GM19099 (cell line): ENCODE results near the gene TGFBR1.

Experiments used
- POLR2A ChIP-seq: IDR thresholded peaks from 3 replicates; pipeline ENCODE4 v1.6.1; 2011; ENCODE audit warnings: low read depth; ENCODE audit not compliant: insufficient read length; ENCODE audit errors: extremely low read depth

Gene TGFBR1

GRCh38 chr9:99177576-99178366, 72.9 kb downstream of the TGFBR1 start:
- no peak for TF ChIP-seq POLR2A

DNA sequence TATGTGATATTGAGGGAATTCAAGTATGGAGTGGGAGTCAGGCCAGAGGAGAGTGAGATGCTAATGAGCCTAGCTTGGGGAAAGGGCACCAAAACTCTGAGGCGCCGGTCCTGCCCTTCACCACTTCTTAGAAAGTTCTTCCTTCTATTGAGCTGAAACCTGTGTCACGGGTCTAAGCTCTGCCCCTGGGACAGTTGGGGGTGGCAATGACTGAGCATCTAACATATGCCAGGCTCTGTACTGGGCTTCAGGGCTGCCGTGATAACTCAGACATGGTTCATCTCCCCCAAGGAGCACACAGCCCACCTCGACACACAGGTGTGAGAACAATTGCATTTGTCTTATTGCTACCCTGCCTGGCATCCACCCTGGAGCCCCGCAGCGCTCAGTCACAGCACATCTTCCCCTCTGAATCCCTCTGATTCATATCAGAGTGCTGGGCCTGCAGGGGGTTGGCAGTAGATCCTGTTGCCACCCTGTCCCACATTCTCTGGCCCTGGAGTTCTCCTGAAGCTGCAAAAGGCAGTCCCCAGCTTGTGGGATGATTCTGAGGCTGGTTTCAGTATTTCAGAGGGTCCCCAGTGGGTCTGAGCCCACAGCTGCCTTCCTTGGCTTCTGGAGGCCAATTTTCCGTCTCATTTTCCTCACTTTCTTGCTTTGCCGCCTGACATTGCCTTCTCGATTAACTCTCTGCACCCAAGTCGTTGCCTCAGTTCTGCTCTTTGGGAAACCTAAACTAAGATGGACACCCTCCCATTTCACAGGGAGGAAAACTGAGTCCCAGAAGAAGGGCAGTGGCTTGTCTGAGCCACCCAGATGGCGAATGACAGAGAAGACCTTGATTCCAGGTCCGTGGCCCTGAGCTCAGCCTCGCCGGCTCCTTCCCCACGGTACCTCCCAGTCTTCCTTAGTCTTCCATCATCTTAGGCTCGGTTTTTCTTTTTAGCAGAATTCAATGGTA, 74.3 kb downstream of the TGFBR1 start:
- TF ChIP-seq POLR2A: no peak

DNA sequence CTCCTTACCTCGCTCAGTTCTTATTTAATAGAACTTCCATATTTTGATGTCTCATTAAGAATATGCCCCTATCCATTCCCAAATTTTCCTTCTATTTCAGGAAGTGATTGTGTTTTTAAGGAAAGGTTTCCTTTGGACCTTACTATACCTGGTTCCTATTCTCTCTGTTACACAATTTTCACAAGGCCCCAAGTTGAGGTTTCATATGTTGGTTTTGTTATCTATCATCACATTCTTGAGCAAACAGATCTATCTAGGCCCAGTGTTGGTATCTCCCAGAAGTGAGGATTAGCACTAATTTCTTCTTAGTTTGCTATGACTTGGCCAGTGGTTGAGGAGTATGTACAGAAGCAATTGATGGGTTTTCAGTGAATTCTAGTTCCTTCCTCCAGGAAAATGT, 75.3 kb downstream of the TGFBR1 start:
- TF ChIP-seq POLR2A: no peak

GRCh38 chr9:99180662-99181061, 75.7 kb downstream of the TGFBR1 start:
- TF ChIP-seq POLR2A: no peak

GRCh38 chr9:99181206-99181605, 76.3 kb downstream of the TGFBR1 start:
- no peak for TF ChIP-seq POLR2A

DNA sequence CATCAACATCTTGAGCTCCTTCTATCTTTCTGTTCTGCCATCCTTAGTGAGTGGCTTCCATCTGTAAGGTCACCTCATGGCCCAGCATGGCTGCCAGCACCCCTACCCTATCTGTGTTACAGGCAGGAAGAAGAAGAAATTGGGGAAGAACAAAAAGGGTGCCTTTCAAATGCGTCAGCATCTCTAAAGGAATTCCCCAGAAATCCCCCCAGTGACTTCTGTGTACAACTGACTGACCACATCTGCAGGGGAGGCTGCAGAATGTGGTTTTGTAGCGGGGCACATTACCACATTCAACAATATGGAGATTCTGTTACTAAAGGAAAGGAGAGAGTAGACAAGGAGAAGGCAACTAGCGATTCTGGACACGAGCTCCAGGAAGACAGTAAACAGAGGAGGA, 76.7 kb downstream of the TGFBR1 start:
- TF ChIP-seq POLR2A: no peak

GRCh38 chr9:99182356-99182755, 77.4 kb downstream of the TGFBR1 start:
- TF ChIP-seq POLR2A: no peak

DNA sequence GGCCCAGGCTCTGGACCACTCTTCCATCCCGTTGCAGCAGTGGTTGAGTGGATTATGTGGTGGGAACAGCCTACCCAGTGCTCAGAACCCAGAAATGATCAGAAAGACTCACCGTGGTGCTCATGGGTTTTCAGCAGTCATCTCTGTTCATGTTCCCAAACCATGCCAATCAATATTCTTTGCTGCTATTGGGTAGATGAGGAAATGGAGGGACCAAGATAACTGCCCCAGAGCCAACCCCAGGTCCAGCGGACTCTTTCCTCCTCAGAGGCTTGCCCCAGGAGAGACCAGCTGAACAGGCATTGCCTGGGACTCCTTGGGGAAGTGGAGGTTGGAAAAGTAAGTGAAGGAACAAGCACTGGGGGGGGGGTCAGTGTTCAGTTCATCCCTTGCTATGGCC, 78.7 kb downstream of the TGFBR1 start:
- TF ChIP-seq POLR2A: no peak

DNA sequence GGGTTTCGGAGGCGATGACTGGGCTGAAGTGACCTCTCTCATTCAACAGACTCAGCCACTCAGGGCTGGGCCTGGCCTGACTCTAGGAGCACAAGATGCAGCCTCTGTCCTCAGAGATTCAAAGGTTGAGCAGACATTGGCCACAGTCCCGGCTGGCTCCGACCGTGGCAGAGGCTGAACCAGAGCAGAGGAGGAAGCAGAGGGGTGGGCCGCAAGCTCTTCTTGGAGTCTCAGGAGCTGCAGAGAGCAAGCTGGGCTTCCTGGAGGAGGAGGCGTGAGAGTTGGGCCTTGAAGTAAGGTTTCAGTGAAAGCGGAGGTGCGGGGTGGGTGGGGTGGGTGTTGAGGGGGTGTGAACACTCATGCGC, 79.2 kb downstream of the TGFBR1 start:
- TF ChIP-seq POLR2A: no peak

- peak; percentile 25 for TF ChIP-seq POLR2A
These were observed 79.8 kb downstream of the TGFBR1 start for GRCh38 chr9:99184475-99185347.

DNA sequence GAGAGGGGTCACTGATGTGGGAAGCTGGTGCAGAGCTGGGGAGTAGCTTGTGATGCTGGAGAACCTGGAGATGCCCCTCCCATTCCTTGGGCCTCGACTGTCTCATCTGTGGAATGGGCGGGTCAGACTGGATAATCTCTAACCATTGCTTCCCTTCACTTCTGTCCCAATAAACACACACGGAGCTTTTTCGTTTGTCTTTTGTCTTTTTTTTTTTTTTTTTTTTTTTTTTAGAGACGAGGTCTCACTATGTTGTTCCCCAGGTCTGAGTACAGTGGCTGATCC, 80.4 kb downstream of the TGFBR1 start:
- TF ChIP-seq POLR2A: no peak

GRCh38 chr9:99185934-99186333, 81.0 kb downstream of the TGFBR1 start:
- no peak for TF ChIP-seq POLR2A

DNA sequence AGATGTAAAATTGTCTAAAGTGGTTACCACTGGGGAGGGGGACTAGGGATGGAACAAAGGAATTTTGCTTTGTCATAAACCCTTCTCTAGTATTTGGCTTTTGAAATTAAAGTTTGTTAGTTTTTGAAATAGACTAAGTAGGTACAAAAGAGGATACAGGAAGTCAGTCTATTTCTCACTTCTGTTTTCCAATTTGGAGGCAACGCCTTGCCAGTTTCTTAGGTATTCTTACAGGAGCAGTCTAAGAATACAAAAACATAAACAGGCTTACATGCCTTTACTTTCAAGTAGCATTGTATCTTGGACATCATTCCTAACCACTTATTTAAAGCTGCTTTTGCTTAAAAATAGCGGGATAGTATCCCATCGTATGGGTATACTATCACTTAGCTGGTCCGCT, 82.4 kb downstream of the TGFBR1 start:
- TF ChIP-seq POLR2A: no peak

DNA sequence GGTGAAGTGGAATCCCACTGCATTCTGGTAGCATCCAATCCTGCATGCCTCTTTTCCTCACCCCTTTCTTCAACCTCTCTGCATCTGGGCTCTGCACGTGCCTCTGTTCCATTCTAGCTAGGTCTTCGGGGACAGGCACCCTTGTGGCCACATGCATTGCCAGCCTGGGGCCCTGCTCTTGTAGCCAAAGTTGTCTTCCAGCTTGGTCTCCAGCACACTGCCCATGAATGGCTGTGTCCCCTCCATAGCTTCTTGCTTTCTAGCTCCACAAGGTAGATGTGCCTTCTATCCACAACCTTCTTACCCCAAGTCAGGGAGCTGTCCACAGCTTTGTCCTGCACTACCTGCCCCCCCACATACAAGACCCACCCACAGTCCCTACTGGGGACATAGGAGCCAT, 84.3 kb downstream of the TGFBR1 start:
- no peak for TF ChIP-seq POLR2A
